H9 (cell line): ENCODE data around the gene NPHP4. TPM values are rescaled to one million over a fixed set of nuclear protein-coding genes. Genes with fewer than 3 reads are reported as not detected.

Experiments used
- DNase-seq: peaks from one replicate; pipeline ENCODE4 v3.0.0-alpha.2; 2017
- H2AFZ ChIP-seq: one replicate; pipeline ENCODE4 v1.6.1; 2013; ENCODE audit warnings: mild to moderate bottlenecking, low read length, control low read depth, moderate library complexity
- H2AK5ac ChIP-seq: 2 replicates; pipeline ENCODE4 v1.6.1; 2013; ENCODE audit warnings: low read length, control low read depth, mixed read lengths; ENCODE audit not compliant: insufficient read length
- H2BK120ac ChIP-seq: one replicate; pipeline ENCODE4 v1.6.1; 2013; ENCODE audit warnings: low read depth, mild to moderate bottlenecking, low read length, control low read depth, inconsistent platforms; ENCODE audit not compliant: poor library complexity, severe bottlenecking
- H2BK12ac ChIP-seq: 2 replicates; pipeline ENCODE4 v1.6.1; 2013; ENCODE audit warnings: low read length, control low read depth, mixed read lengths, low read depth; ENCODE audit not compliant: insufficient read length
- H2BK15ac ChIP-seq: 2 replicates; pipeline ENCODE4 v1.6.1; 2013; ENCODE audit warnings: low read depth, low read length, control low read depth
- H2BK20ac ChIP-seq: one replicate; pipeline ENCODE4 v1.6.1; 2013; ENCODE audit warnings: low read depth, mild to moderate bottlenecking, low read length, control low read depth, inconsistent platforms; ENCODE audit not compliant: poor library complexity, severe bottlenecking
- H2BK5ac ChIP-seq: 2 replicates; pipeline ENCODE4 v1.6.1; 2013; ENCODE audit warnings: low read length, control low read depth, mixed read lengths; ENCODE audit not compliant: insufficient read length
- H3K14ac ChIP-seq: 2 replicates; pipeline ENCODE4 v1.6.1; 2013; ENCODE audit warnings: low read length, control low read depth; ENCODE audit not compliant: insufficient read depth
- H3K18ac ChIP-seq: 2 replicates; pipeline ENCODE4 v1.6.1; 2013; ENCODE audit warnings: low read depth, mild to moderate bottlenecking, mixed read lengths, low read length, control low read depth; ENCODE audit not compliant: insufficient read length
- H3K23ac ChIP-seq: 2 replicates; pipeline ENCODE4 v1.6.1; 2013; ENCODE audit warnings: low read length, control low read depth, mixed read lengths, low read depth; ENCODE audit not compliant: insufficient read length
- H3K23me2 ChIP-seq: 2 replicates; pipeline ENCODE4 v1.6.1; 2013; ENCODE audit warnings: low read depth, mild to moderate bottlenecking, mixed read lengths, low read length, control low read depth; ENCODE audit not compliant: insufficient read length, poor library complexity, severe bottlenecking
- H3K27ac ChIP-seq: 2 replicates; pipeline ENCODE4 v1.5.1; 2013; ENCODE audit warnings: low read length, control low read depth, mixed read lengths, low read depth; ENCODE audit not compliant: insufficient read length
- H3K27me3 ChIP-seq: 2 replicates; pipeline ENCODE4 v1.6.1; 2013; ENCODE audit warnings: low read length, control low read depth, inconsistent platforms; ENCODE audit not compliant: insufficient read depth
- H3K4ac ChIP-seq: 2 replicates; pipeline ENCODE4 v1.6.1; 2013; ENCODE audit warnings: low read depth, mild to moderate bottlenecking, control low read depth, inconsistent platforms, low read length, moderate library complexity
- H3K4me1 ChIP-seq: 2 replicates; pipeline ENCODE4 v1.6.1; 2013; ENCODE audit warnings: low read length, control low read depth, inconsistent platforms; ENCODE audit not compliant: insufficient read depth
- H3K4me2 ChIP-seq: 2 replicates; pipeline ENCODE4 v1.6.1; 2013; ENCODE audit warnings: low read length, control low read depth, mixed read lengths; ENCODE audit not compliant: insufficient read length, insufficient read depth
- H3K56ac ChIP-seq: 2 replicates; pipeline ENCODE4 v1.6.1; 2013; ENCODE audit warnings: low read depth, mild to moderate bottlenecking, mixed read lengths, low read length, control low read depth; ENCODE audit not compliant: insufficient read length
- H3K79me1 ChIP-seq: 2 replicates; pipeline ENCODE4 v1.6.1; 2013; ENCODE audit warnings: low read depth, mild to moderate bottlenecking, moderate library complexity, low read length, control low read depth, inconsistent platforms; ENCODE audit not compliant: insufficient read depth, poor library complexity, severe bottlenecking
- H3K79me2 ChIP-seq: 2 replicates; pipeline ENCODE4 v1.6.1; 2013; ENCODE audit warnings: low read length, control low read depth, inconsistent platforms; ENCODE audit not compliant: insufficient read depth
- H3K9ac ChIP-seq: 2 replicates; pipeline ENCODE4 v1.6.1; 2013; ENCODE audit warnings: low read length, control low read depth, mixed read lengths; ENCODE audit not compliant: insufficient read length; ENCODE audit errors: extremely low read depth
- H3K9me3 ChIP-seq: one replicate; pipeline ENCODE4 v1.6.1; 2013; ENCODE audit warnings: low read depth, low read length, inconsistent platforms; ENCODE audit not compliant: control insufficient read depth
- H3T11ph ChIP-seq: one replicate; pipeline ENCODE4 v1.6.1; 2013; ENCODE audit warnings: mild to moderate bottlenecking, low read length, control low read depth, inconsistent platforms
- H4K20me1 ChIP-seq: one replicate; pipeline ENCODE4 v1.6.1; 2013; ENCODE audit not compliant: control insufficient read depth, insufficient read length, insufficient read depth
- H4K5ac ChIP-seq: 2 replicates; pipeline ENCODE4 v1.6.1; 2013; ENCODE audit warnings: low read depth, mild to moderate bottlenecking, mixed read lengths, low read length, control low read depth; ENCODE audit not compliant: insufficient read length
- H4K8ac ChIP-seq: replicated peaks from 2 replicates; pipeline ENCODE4 v1.6.1; 2013; ENCODE audit warnings: low read length, control low read depth, mixed read lengths, low read depth; ENCODE audit not compliant: insufficient read length
- H4K91ac ChIP-seq: 2 replicates; pipeline ENCODE4 v1.6.1; 2013; ENCODE audit warnings: low read depth, mild to moderate bottlenecking, moderate library complexity, mixed read lengths, low read length, control low read depth; ENCODE audit not compliant: insufficient read length
- H3K27ac Mint-ChIP-seq, 3 experiments: 2 replicates in 2 of 3; 3 replicates in 1 of 3; pipeline ENCODE4 v1.8.0; 2020 to 2021; ENCODE audit warnings: mixed read lengths in 3 of 3, mild to moderate bottlenecking in 1 of 3, moderate library complexity in 1 of 3
- H3K27me3 Mint-ChIP-seq: 2 replicates; pipeline ENCODE4 v1.8.0; 2021; ENCODE audit warnings: low read depth, mild to moderate bottlenecking, moderate library complexity, mixed read lengths
- H3K36me3 Mint-ChIP-seq, 3 experiments: 2 replicates in 2 of 3; 3 replicates in 1 of 3; pipeline ENCODE4 v1.8.0; 2020 to 2021; ENCODE audit warnings: low read depth in 3 of 3, mixed read lengths in 3 of 3; ENCODE audit not compliant: insufficient read depth in 1 of 3
- H3K4me1 Mint-ChIP-seq, 2 experiments: 2 replicates each; pipeline ENCODE4 v1.8.0; 2020; ENCODE audit warnings: mixed read lengths in 2 of 2
- H3K4me3 Mint-ChIP-seq, 2 experiments: 2 replicates in 1 of 2; 3 replicates in 1 of 2; pipeline ENCODE4 v1.8.0; 2020 to 2021; ENCODE audit warnings: mild to moderate bottlenecking in 2 of 2, mixed read lengths in 2 of 2, moderate library complexity in 1 of 2
- H3K9me3 Mint-ChIP-seq, 2 experiments: 2 replicates in 1 of 2; 3 replicates in 1 of 2; pipeline ENCODE4 v1.8.0; 2020; ENCODE audit warnings: mild to moderate bottlenecking in 2 of 2, mixed read lengths in 2 of 2, moderate library complexity in 1 of 2
- WGBS: extraction: QIAGEN DNeasy Blood & Tissue Kit; methylation state at CpG from one replicate; pipeline ENCODE4 v1.1.7; 2013; ENCODE audit warnings: missing lambda C conversion rate, low lambda C conversion rate, mixed read lengths; ENCODE audit not compliant: insufficient read length; ENCODE audit errors: extremely low coverage; 5-methylcytosine and 5-hydroxymethylcytosine counted together
- total RNA-seq: library from RNA; stranded (reverse); gene quantifications from 2 replicates; pipeline ENCODE4 v1.2.1, GENCODE V29; 2021
- TF ChIP-seq, protein P1 (sequence below): fragments of 200-600 bp; sonication (generic); conservative IDR thresholded peaks from 3 replicates; pipeline ENCODE4 v1.8.0; 2021; ENCODE audit warnings: antibody characterized with exemption, mild to moderate bottlenecking

NPHP4 gene
- total RNA-seq, 1 experiment from 2014 or later = 17.6 TPM

DNA sequence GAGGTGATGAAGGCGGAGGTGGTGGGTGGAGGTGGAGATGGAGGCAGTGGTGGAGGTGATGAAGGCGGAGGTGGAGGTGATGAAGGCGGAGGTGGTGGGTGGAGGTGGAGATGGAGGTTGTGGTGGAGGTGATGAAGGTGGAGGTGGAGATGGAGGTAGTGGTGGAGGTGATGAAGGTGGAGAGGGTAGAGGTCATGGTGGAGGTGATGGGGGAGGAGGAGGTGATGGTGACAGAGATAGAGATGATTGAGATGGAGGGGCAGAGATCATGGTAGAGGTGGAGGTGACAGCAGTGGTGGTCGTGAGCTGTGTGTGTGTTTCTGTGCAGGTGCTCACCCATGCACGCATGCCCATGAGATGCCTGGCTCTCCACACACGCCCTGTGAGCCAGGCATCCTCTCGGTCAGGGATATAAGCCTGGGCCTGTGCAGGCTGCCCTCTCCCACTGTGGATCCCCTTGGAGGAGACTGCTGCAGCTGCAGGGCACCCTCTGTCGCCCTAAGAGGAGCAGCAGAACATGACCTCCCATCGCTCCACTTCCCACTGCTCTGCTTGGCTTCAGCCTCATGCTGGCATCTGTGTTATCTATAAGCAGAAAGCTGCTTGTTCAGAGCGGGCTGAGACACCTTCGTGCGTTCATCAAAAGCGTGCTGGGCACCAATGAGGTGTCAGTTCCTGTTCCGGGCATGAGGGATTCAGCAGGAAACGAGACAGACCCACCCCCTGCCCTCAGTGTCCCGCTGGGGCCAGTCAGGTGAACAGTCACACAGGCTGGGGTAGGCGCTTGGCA is 20.5 kb upstream of the NPHP4 start:
- H3K18ac ChIP-seq = no peak overlapping the region
- no peaks in the 10 kb centered on the region for H3K79me2 ChIP-seq
- no peak overlapping the region for H2BK120ac ChIP-seq
- no peak overlapping the region for H2BK5ac ChIP-seq
- no peak overlapping the region for H3T11ph ChIP-seq
- Mint-ChIP-seq H3K27me3 (peaks cover 14% of the 10 kb centered on the region), H3K4me3 (no peak overlapping the region), H3K9me3 (no peaks in the 10 kb centered on the region), H3K27ac (no peak overlapping the region; a peak in 1 of 7 replicates), H3K36me3 (peaks cover 0 to 1% (median 0%) of the 10 kb centered on the region in 3 experiments; a peak in 1 of 7 replicates), H3K4me1 (no peaks in the 10 kb centered on the region)
- H3K4me1 ChIP-seq = no peaks in the 10 kb centered on the region
- no peak overlapping the region for H3K23ac ChIP-seq
- no peaks in the 10 kb centered on the region for H3K23me2 ChIP-seq
- H2AK5ac ChIP-seq = no peak overlapping the region
- H4K20me1 ChIP-seq = no peaks in the 10 kb centered on the region
- H3K9me3 ChIP-seq = no peaks in the 10 kb centered on the region
- no peak overlapping the region for H2BK15ac ChIP-seq
- no peaks in the 10 kb centered on the region for H3K79me1 ChIP-seq
- no peaks in the 10 kb centered on the region for H3K27me3 ChIP-seq
- no peak overlapping the region for H4K91ac ChIP-seq
- H2BK12ac ChIP-seq = no peak overlapping the region
- no peak overlapping the region for H2AFZ ChIP-seq
- no peak overlapping the region for H3K27ac ChIP-seq
- H3K56ac ChIP-seq = no peak overlapping the region
- DNase-seq = no peak
- WGBS = no CpG with 5 or more reads among the region's 17 CpGs
- H3K14ac ChIP-seq = no peak overlapping the region
- H4K8ac ChIP-seq = no peak overlapping the region
- H3K9ac ChIP-seq = no peak overlapping the region
- no peak overlapping the region for H3K4ac ChIP-seq
- H3K4me2 ChIP-seq = no peak overlapping the region
- no peak overlapping the region for H2BK20ac ChIP-seq
- H4K5ac ChIP-seq = no peak overlapping the region
- TF ChIP-seq, protein P1, sequence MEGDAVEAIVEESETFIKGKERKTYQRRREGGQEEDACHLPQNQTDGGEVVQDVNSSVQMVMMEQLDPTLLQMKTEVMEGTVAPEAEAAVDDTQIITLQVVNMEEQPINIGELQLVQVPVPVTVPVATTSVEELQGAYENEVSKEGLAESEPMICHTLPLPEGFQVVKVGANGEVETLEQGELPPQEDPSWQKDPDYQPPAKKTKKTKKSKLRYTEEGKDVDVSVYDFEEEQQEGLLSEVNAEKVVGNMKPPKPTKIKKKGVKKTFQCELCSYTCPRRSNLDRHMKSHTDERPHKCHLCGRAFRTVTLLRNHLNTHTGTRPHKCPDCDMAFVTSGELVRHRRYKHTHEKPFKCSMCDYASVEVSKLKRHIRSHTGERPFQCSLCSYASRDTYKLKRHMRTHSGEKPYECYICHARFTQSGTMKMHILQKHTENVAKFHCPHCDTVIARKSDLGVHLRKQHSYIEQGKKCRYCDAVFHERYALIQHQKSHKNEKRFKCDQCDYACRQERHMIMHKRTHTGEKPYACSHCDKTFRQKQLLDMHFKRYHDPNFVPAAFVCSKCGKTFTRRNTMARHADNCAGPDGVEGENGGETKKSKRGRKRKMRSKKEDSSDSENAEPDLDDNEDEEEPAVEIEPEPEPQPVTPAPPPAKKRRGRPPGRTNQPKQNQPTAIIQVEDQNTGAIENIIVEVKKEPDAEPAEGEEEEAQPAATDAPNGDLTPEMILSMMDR = no peak
